NCI-H1417 treated with DMSO at 0.1 percent for 48 hours (cell line): ENCODE measurements around the gene ARMH3.

Experiments used
- DNase-seq: peaks from one replicate; lab custom pipeline; 2025; lab: John Stamatoyannopoulos, UW

Gene ARMH3

DNA sequence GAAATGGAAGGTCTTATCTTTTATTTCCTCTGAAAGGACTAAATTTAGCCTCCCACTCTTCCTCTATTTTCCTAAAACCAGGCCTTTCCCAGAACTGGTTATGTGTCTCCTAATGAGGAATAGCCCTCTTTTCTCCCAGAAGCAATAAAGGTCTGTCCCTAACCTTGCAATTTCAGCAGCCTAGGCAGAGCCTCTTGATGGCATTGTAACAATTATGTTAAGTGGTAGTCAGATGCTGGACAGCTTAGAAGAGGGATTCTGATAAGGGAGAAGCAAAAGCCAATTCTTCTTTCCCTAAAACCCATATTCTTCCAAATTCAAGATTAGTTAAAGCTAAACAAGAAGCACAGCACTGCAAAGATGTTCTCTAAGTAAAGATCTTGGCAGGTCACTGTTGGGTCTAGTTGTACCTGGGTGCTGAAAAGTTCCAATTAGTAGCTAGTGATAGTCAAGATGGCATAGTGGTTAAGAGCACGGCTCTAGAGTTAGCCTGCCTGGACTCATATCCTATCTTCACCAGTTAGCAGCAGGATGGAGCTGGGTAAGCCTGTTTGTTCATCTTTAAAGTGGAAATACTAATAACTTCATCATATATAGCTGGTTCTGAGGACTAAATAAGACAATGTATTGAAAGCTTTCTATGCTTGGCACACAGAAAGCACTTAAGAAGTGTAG, 198.0 kb downstream of the ARMH3 start:
- DNase-seq, result no peak

DNA sequence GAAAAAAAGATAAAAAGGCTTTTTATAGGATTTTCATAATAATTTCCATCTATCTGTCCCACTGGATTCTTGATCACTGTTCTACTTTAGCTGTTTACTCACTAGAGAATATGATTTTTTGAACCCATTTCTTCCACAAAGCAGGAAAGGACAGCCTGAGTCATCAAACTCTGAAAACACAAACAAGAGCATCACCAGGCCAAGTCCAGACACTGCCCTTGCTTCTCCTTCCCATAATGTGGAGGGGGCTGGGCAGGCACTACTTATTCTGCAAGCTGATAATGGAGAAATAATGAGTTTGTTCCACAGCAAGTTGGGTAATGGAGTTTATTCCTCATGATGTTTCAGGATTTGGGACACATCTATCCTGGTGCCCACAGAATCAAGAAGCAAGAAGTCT, 199.3 kb downstream of the ARMH3 start:
- no peak for DNase-seq

GRCh38 chr10:101851411-101852116, 204.4 kb downstream of the ARMH3 start:
- DNase-seq, result no peak

DNA sequence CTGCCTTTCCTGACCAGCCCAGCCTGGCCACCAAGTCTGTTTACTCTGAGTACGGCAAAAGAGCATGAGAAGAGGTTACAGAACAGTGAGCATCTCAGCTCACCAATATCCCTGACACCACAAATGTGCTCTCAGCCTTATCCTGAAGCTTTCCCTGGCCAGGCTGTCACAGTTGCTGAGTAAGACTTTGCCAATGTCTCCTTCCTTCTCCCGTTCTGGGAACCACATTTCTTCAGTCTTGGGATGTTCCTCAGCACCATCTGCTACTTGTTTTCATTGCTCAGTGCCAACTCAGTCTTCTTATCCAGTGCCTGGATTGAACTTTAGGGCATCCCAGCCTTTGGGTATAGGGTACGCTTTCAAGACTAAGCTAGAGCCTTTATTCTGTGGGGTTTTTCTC, 205.2 kb downstream of the ARMH3 start:
- DNase-seq, result no peak

- no peak for DNase-seq
These were observed 207.1 kb downstream of the ARMH3 start for GRCh38 chr10:101848894-101849351.

DNA sequence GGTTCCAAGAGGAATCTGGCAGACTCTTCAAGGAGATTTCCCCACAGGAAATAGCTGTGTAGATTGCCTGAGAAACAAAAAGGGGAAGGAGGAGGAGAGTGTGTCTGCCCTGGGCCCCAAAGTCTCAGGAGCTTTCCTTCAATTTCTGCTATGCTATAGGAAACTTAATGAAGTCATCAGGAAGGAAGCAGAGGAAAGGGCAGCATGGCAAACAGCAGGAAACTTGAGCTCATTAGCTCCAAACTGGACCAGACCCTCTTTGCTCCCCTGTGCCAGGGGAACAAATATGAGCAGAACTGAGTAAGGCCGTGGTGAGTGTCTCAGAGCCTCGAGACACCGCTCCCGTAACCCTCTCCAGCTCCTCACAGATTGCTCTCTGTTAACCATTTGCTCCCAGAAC, 207.6 kb downstream of the ARMH3 start:
- no peak for DNase-seq

GRCh38 chr10:101845893-101846292, 210.1 kb downstream of the ARMH3 start:
- DNase-seq, result no peak

DNA sequence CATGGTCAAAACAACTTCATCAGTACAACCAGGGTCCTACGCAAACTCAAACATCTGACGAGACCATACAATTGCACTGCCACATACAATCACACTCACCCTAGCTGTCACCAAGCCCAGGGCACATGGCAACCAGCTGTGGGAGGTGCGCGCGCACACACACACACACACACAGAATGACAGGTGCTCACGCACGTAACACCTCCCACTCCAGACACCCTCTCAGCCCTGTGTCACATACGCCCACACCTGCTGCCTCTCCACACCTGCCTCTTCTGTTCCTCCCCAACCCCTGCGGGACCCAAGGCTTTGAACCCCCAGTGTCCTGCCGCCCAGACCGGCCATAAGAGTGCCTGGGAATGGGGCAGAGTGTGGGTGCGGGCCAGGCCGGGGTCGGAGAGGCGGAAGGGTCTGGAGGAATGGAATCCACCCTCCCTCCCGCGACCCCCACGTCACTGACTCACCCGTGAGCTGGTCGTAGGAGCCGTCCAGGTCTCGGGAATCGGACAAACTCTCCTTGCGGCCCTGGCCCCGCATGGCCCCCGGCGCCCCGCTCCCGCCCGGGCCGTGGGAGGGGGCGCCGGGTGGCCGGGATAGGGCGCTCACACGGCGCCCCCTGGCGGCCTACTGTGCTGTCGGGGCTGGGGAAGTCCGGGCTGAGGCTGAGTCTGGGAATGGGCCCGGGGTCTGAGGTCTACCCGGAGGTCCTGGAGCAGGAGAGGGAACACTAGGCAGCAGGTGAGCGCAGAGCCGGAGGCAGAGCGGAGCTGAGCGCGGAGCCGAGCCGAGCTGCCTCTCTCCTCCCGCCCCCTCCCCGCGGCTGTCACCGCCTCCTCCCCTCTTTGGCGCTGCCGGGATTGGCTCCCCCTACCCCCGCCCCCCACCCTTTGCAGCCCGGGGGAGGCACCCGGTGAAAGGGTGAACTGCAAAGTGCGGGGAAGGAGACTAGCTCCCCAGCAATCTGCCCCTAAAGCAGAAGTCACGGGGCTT, 212.6 kb downstream of the ARMH3 start, which contains the start of gene KCNIP2:
Gene KCNIP2, minus strand, starts transcription at position 769 of the 990 bp plus-strand sequence. Its CDS starts 232 bp downstream, at position 537.
- DNase-seq, result no peak

DNA sequence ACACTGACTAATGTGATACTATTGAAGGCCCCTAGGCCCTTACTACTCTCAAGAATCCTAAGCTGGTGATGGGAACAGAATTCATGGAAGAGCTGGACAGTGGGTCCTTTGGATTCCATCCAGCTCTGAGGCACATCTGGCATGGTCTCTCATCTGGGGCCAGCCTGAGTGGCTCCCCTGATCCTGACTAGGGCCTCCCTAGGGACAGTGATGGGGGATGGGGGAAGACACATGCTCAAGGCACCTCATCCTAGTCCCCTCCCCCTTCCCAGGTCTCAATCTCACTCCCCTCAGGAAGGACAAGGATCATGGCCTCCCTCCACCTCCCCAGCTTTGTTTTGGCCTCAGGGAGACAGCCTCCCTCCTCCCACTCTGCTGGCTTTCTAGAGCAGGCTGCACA, 214.1 kb downstream of the ARMH3 start:
- DNase-seq, result no peak

DNA sequence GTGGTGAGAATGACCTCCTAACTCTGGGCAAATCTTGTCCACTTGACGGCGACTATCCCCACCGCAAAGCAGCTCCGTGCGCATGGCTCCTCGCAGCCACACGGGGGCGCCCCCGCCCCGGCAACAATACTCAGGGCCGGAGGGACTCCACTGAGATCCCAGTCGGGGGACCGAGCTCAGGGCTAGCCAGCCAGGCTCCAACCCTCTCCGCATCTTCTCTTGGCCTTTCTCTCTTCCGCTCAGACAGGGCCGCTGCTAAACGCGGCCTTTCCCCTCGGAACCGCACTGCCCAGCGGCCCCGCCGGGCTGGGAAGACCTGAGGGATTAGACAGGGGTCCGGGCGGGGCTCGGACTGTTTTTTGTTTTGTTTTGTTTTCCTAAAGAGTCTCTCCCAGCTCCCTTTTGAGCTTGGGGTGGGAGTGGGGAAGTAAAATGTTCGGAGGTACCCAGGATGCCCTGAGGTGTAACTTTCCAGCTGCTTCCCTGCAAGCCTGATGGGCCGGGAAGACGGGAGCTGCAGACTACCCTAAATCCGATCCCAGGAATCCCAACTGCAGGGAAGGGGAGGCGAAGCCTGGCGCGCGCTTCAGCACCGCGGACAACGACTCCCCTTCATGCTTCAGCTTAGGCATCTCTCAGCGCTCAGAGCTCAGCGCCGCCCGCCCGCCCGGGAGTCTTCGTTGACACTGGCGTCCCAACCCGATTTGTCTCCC, 215.1 kb downstream of the ARMH3 start:
- no peak for DNase-seq

- no peak for DNase-seq
These were observed 215.8 kb downstream of the ARMH3 start for GRCh38 chr10:101840102-101840684.

GRCh38 chr10:101839416-101840063, 216.4 kb downstream of the ARMH3 start:
- DNase-seq, result no peak

- DNase-seq, result no peak
These were observed 217.0 kb downstream of the ARMH3 start for GRCh38 chr10:101839002-101839401.

DNA sequence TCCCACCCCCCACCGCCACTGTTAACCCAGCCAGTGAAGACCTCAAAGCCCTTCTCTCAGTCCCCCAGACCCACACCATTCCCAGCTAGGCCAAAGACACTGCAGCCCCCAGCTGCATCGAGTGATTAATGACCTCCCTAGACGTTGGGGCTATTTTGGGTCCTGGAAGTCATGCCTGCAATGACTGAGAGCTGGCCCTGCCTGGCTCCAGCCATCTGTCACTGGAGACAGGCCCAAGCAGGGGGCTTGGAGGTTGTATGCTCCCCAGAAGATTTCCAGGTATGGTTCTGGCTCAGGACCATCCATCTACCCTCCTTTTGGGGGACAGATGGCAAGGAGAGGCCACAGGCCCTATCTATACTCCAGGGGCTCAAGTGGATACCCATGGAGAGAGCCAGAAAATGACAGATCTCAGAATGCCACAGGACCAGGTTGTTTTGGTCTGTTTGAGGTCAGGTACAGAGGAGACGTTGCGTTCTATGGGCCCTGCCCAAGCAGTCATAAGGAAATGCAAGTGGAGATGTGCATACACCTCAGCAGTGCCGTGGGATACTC, 217.5 kb downstream of the ARMH3 start:
- no peak for DNase-seq

GRCh38 chr10:101837748-101838147, 218.2 kb downstream of the ARMH3 start:
- DNase-seq, result no peak

DNA sequence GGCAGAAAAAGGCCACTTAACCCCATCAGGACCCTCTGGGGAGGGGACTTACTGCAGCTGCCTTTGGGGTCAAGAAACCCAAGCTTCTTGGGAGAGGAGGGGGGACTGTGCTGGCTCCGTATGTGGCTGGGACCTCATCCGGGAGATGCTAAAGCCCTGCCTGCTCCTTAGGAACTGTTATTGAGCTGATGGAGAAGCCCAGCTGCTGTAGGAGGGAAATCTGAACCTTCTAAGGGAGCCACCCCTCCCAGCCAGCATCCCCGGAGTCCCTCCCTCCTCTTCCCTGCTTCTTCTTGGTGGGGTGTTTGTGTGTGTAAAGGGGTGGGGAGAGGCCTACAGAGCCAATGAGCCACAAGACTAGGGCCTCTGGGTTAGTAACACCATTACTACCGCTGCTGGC, 220.6 kb downstream of the ARMH3 start:
- DNase-seq, result no peak

GRCh38 chr10:101834341-101834740, 221.6 kb downstream of the ARMH3 start:
- no peak for DNase-seq

- no peak for DNase-seq
These were observed 222.5 kb downstream of the ARMH3 start for GRCh38 chr10:101833466-101833865.

- no peak for DNase-seq
These were observed 223.6 kb downstream of the ARMH3 start for GRCh38 chr10:101832325-101832771.

DNA sequence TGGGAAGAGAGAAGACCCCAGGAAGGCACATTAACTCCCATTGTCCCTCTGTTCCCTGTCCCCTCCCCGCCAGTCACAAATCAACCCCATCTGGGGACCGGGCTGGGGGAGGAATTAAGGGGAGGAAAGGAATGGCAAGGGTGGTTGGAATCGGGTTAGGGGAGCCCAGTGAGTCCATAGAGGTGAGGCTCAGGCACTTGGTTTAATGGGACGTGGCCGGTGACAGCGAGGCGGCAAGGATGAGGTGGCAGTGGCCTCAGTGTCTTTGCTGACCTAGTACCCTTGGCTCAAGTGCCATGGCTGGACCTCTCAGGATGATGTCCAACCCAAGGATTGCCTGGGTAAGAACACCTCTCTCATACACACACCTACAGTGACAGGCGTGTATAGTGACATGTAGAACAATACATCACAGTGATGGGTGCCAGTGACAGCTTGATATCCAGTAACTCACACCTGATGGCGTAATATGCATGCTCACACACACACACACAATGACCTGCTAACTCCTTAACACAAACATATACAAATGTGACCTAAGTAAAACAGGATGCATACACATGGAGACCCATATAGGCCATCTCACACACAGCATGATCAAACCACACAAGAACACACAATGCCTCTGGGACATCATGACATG, 224.7 kb downstream of the ARMH3 start:
- no peak for DNase-seq
